22Rv1 (cell line): Measurements from ENCODE around the gene DBNL.
A peak's percentile ranks its signal among the peaks of the same experiment; 100 is the strongest.
"Not testable (repeated sequence)": the region's sequence is repeated elsewhere in the genome, so short reads cannot be mapped to it uniquely, and the experiment has no call there.

Source experiments
- H3K27ac ChIP-seq: fragments of 450-650 bp; 2 replicates; pipeline ENCODE4 v1.5.1; 2017
- ZFX ChIP-seq: fragments of 450-650 bp; IDR thresholded peaks from 2 replicates; pipeline ENCODE4 v1.6.1; 2017; ENCODE audit warnings: antibody characterized with exemption, borderline replicate concordance
- TF ChIP-seq, protein P1 (sequence below): fragments of 450-650 bp; IDR thresholded peaks from 2 replicates; pipeline ENCODE4 v1.5.1; 2017; ENCODE audit warnings: mild to moderate bottlenecking

Gene DBNL

DNA sequence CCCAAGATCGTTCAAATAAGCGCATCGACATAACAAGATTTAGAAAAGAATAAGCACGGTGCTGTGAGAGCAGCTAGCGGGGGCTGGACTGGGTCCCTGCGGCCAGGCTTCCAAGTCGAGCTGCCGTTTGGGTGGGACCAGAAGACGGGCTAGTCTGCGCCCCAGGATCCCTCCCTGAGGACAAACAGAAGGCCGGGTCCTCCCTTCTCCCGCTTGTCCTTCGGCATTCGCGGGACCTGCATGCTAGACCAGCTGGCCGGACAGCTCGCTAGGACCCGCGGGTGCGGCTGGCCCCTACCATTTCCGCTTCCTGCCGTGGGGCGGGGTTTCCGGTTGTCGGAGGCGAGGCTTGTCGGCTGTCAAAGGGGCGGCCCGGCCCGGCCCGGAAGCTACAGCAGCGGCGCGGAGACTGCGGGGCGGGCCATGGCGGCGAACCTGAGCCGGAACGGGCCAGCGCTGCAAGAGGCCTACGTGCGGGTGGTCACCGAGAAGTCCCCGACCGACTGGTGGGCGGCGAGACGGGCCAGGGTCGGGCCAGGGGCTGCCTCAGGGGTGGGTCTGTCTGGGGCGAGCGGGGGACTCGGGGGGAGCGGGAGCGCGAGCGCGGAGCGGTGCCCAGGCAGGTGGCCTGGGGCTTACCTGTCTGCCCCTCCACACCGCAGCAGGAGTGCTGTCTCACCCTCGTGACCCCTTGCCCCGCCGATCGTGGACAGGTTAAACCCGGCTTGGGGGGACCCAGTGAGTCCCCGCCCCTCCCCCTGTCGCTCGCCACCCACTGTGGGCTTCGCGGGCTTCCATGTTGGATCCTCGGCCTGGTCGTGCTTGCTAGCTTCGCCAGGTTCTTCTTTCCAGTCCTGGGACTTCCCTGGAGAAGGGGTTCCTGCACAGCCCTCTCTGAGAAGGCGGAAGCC, at the start of gene DBNL:
TSS of gene DBNL (plus strand) at position 388 of the 911 bp plus-strand sequence. CDS start at position 424, 36 bp downstream.
- peak within 1 kb of the TSS; percentile 91 for H3K27ac ChIP-seq
- no peak for TF ChIP-seq ZFX
- TF ChIP-seq, protein P1, sequence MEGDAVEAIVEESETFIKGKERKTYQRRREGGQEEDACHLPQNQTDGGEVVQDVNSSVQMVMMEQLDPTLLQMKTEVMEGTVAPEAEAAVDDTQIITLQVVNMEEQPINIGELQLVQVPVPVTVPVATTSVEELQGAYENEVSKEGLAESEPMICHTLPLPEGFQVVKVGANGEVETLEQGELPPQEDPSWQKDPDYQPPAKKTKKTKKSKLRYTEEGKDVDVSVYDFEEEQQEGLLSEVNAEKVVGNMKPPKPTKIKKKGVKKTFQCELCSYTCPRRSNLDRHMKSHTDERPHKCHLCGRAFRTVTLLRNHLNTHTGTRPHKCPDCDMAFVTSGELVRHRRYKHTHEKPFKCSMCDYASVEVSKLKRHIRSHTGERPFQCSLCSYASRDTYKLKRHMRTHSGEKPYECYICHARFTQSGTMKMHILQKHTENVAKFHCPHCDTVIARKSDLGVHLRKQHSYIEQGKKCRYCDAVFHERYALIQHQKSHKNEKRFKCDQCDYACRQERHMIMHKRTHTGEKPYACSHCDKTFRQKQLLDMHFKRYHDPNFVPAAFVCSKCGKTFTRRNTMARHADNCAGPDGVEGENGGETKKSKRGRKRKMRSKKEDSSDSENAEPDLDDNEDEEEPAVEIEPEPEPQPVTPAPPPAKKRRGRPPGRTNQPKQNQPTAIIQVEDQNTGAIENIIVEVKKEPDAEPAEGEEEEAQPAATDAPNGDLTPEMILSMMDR, result no peak

GRCh38 chr7:43997532-43997931, 47.0 kb upstream of the DBNL start, which contains the start of gene SPDYE1:
SPDYE1 (plus strand) TSS chr7:43997897; CDS start chr7:43999950, 2,053 bp downstream.
- not testable (repeated sequence) for H3K27ac ChIP-seq

- not testable (repeated sequence) for H3K27ac ChIP-seq
Measured at GRCh38 chr7:44012081-44012480, 32.4 kb upstream of the DBNL start.

GRCh38 chr7:44015090-44015489, 29.4 kb upstream of the DBNL start:
- not testable (repeated sequence) for H3K27ac ChIP-seq

- TF ChIP-seq, protein P1, result peak; percentile 95
- H3K27ac ChIP-seq, result peak overlapping the region; percentile 55
Measured at GRCh38 chr7:44018857-44019807, 25.4 kb upstream of the DBNL start.

GRCh38 chr7:44019825-44020224, 24.7 kb upstream of the DBNL start:
- H3K27ac ChIP-seq, result not testable (repeated sequence)

GRCh38 chr7:44022069-44022468, 22.4 kb upstream of the DBNL start:
- H3K27ac ChIP-seq, result peak overlapping the region; percentile 61

DNA sequence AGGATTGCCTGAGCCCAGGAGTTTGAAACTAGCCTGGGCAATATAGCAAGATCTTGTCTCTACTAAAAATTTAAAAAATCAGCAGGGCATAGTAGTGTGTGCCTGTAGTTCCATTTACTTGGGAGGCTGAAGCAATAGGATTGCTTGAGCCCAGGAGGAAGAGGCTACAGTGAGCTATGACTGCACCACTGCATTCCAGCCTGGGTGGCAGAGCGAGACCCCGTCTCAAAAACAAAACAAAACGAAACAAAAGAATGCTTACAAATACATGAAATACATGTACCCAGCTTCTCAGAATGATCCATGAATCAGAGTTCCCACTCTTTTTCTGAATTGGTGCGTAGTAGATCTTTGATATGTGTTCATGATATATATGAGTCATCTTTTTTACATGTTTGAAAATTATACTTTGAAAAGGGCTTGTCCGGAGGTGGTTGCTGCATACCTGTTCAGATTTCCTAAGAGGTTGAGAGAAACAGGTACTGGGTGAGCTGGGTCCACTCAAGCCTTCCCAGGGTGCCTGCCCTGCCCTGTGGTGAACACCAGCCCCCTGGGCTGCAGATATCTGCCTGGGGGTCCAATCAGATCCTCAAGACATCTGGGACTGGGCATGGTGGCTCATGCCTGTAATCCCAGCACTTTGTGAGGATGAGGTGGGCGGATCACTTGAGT, 21.6 kb upstream of the DBNL start:
- peak overlapping the region; percentile 61 for H3K27ac ChIP-seq

DNA sequence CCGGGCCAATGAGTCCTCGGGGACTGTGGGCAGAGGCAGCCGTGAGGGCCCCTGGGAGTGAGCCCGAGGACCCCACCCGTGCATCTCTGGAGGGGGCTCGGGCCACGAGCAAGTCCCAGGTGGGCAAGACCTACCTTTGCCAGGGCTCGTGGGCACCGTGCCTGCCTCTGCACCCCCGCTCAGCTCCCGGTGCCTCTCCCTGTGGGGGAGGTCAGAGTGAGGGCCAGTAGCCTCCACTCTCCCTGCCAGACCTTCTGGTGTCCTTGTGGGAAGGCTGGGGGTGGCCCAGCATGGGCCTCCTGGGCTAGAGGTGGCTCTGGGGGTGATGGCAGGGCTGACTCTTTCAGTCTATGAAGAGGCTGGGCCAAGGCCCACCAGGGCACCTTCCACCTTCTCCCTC, 15.1 kb upstream of the DBNL start:
- not testable (repeated sequence) for H3K27ac ChIP-seq

GRCh38 chr7:44030029-44030428, 14.5 kb upstream of the DBNL start:
- H3K27ac ChIP-seq, result not testable (repeated sequence)

DNA sequence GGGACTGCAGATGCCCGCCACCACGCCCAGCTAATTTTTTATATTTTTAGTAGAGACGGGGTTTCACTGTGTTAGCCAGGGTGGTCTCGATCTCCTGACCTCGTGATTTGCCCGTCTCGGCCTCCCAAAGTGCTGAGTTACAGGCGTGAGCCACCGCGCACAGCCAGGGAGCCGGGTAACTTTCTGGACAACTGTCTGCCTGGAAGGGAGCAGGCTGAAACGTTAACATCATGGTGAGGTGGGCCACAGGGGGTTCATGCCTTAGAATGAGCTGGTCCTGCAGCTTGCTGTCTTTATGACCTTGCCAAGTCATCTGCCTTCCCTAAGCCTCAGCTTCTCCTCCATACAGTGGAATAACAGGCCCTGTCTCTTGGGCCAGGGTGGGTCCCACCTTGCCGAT, 13.2 kb upstream of the DBNL start:
- not testable (repeated sequence) for H3K27ac ChIP-seq

GRCh38 chr7:44032031-44032430, 12.5 kb upstream of the DBNL start:
- not testable (repeated sequence) for H3K27ac ChIP-seq

GRCh38 chr7:44033971-44034844, 10.3 kb upstream of the DBNL start:
- not testable (repeated sequence) for H3K27ac ChIP-seq

DNA sequence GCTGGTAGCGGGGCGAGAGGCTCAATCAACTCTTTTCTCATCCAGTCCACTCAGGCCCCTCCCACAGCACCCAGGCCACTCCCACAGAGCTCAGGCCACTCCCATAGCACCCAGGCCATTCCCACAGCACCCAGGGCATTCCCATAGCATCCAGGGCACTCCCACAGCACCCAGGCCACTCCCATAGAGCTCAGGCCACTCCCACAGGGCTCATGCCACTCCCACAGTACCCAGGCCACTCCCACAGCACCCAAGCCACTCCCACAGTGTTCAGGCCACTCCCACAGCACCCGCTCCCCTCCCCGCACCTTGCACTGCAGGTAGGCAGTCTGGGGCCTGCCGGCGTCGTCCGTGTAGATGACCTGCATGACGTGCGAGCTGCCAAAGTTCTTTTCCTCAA, 8.1 kb upstream of the DBNL start:
- H3K27ac ChIP-seq, result peak overlapping the region; percentile 50

DNA sequence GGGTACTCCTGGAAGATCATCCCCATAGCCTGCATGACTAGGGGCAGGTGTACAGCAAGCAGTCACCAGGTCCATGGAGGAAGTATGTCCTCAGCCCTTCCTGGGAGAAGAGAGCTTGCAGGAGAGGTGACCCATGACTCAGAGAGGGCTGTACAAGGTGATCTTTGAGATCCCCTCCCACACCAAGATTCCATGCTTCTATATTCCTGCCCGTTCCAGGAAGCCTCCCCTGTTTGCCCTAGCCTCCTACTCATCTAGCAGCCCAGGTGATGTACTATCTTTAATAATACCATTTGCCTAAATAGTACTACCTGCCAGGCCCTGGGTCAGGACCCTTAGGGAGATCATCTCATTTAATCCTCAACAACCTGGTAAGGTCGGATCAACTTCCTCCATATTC, 6.6 kb upstream of the DBNL start:
- peak overlapping the region; percentile 44; the same call in 1 of the 2 replicates for H3K27ac ChIP-seq

GRCh38 chr7:44038553-44038952, 5.9 kb upstream of the DBNL start:
- peak overlapping the region; percentile 44 for H3K27ac ChIP-seq

DNA sequence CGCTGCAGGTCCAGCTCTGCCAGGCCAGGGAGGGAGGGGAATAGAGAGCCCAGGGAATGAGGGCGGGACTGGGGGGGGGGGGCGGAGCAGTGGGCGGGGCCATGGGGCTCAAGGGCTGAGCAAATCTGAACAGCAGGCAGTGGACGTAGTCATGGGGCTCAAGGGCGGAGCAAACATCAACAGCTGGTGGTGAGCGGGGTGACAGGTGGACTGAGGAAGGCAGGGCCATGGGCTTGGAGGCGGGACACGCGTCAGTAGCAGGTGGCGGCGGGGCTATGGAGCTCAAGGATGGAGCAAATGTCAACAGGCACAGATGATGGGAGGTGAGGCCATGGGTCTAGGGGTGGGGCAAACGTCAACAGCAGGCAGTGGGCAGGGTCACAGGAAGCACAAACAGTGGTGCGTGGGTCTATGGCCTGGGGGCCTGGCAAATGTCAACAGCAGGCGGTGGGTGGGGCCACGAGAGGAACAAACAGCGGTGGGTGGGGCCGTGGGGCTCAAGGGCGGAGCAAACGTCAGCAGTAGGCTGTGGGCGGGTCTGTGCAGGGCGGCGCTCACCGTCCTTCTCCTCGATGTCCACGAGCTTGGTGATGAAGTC, 5.4 kb upstream of the DBNL start:
- H3K27ac ChIP-seq, result peak overlapping the region; percentile 44; the same call in 1 of the 2 replicates
